ENCODE measurements around the gene GABRA5.
A peak's percentile ranks its signal among the peaks of the same experiment; 100 is the strongest.
"Not testable (repeated sequence)": the region's sequence is repeated elsewhere in the genome, so short reads cannot be mapped to it uniquely, and the experiment has no call there.

GABRA5 gene

GRCh38 chr15:26875476-26875850, 8.6 kb downstream of the GABRA5 start:
- DNase-seq (ENCODE audit: low read depth in 1 of 2, low spot score in 1 of 2), result no peak

- DNase-seq (ENCODE audit: low read depth in 1 of 2, low spot score in 1 of 2), result no peak
Observed at GRCh38 chr15:26877831-26878230, 11.0 kb downstream of the GABRA5 start.

- no peak for DNase-seq (ENCODE audit: low read depth in 1 of 2, low spot score in 1 of 2)
Observed at GRCh38 chr15:26879706-26880105, 12.8 kb downstream of the GABRA5 start.

GRCh38 chr15:26882112-26882511, 15.2 kb downstream of the GABRA5 start:
- no peak for DNase-seq (ENCODE audit: low read depth in 1 of 2, low spot score in 1 of 2)

- DNase-seq (ENCODE audit: low read depth in 1 of 2, low spot score in 1 of 2), result no peak
Observed at GRCh38 chr15:26882616-26883365, 15.9 kb downstream of the GABRA5 start.

- no peak for DNase-seq (ENCODE audit: low read depth in 1 of 2, low spot score in 1 of 2)
Observed at GRCh38 chr15:26883466-26883865, 16.6 kb downstream of the GABRA5 start.

GRCh38 chr15:26886566-26886965, 19.7 kb downstream of the GABRA5 start:
- no peak for DNase-seq (ENCODE audit: low read depth in 1 of 2, low spot score in 1 of 2)

GRCh38 chr15:26887926-26888666, 21.2 kb downstream of the GABRA5 start:
- no peak for DNase-seq (ENCODE audit: low read depth in 1 of 2, low spot score in 1 of 2)

GRCh38 chr15:26888761-26889160, 21.9 kb downstream of the GABRA5 start:
- DNase-seq (ENCODE audit: low read depth in 1 of 2, low spot score in 1 of 2), result no peak

- peak in 1 of 2 donors; percentile 35 for DNase-seq (ENCODE audit: low read depth in 1 of 2, low spot score in 1 of 2)
Observed at GRCh38 chr15:26889298-26889898, 22.5 kb downstream of the GABRA5 start.

GRCh38 chr15:26890451-26890850, 23.6 kb downstream of the GABRA5 start:
- no peak for DNase-seq (ENCODE audit: low read depth in 1 of 2, low spot score in 1 of 2)

- DNase-seq (ENCODE audit: low read depth in 1 of 2, low spot score in 1 of 2), result no peak
Observed at GRCh38 chr15:26890988-26891387, 24.1 kb downstream of the GABRA5 start.

GRCh38 chr15:26891448-26892181, 24.8 kb downstream of the GABRA5 start:
- DNase-seq (ENCODE audit: low read depth in 1 of 2, low spot score in 1 of 2), result peak in 1 of 2 donors; percentile 4

- DNase-seq (ENCODE audit: low read depth in 1 of 2, low spot score in 1 of 2), result no peak
Observed at GRCh38 chr15:26892182-26892518, 25.3 kb downstream of the GABRA5 start.

- no peak for DNase-seq (ENCODE audit: low read depth in 1 of 2, low spot score in 1 of 2)
Observed at GRCh38 chr15:26892678-26893077, 25.8 kb downstream of the GABRA5 start.

GRCh38 chr15:26893351-26894065, 26.6 kb downstream of the GABRA5 start:
- no peak for DNase-seq (ENCODE audit: low read depth in 1 of 2, low spot score in 1 of 2)

GRCh38 chr15:26894181-26894580, 27.3 kb downstream of the GABRA5 start:
- DNase-seq (ENCODE audit: low read depth in 1 of 2, low spot score in 1 of 2), result no peak

- DNase-seq (ENCODE audit: low read depth in 1 of 2, low spot score in 1 of 2), result not testable (repeated sequence)
Observed at GRCh38 chr15:26895346-26895745, 28.5 kb downstream of the GABRA5 start.

- DNase-seq (ENCODE audit: low read depth in 1 of 2, low spot score in 1 of 2), result no peak
Observed at GRCh38 chr15:26899658-26900057, 32.8 kb downstream of the GABRA5 start.

- no peak for DNase-seq (ENCODE audit: low read depth in 1 of 2, low spot score in 1 of 2)
Observed at GRCh38 chr15:26901041-26901440, 34.2 kb downstream of the GABRA5 start.

GRCh38 chr15:26910715-26911114, 43.9 kb downstream of the GABRA5 start:
- no peak for DNase-seq (ENCODE audit: low read depth in 1 of 2, low spot score in 1 of 2)
